Bone marrow (tissue), 2 donors: ENCODE measurements around the gene FOSB.
A peak's percentile ranks its signal among the peaks of the same experiment; 100 is the strongest.

ENCODE experiments used
- DNase-seq, 2 donors: peaks; one replicate each; lab custom pipeline; 2025; lab: John Stamatoyannopoulos, UW

The FOSB gene

DNA sequence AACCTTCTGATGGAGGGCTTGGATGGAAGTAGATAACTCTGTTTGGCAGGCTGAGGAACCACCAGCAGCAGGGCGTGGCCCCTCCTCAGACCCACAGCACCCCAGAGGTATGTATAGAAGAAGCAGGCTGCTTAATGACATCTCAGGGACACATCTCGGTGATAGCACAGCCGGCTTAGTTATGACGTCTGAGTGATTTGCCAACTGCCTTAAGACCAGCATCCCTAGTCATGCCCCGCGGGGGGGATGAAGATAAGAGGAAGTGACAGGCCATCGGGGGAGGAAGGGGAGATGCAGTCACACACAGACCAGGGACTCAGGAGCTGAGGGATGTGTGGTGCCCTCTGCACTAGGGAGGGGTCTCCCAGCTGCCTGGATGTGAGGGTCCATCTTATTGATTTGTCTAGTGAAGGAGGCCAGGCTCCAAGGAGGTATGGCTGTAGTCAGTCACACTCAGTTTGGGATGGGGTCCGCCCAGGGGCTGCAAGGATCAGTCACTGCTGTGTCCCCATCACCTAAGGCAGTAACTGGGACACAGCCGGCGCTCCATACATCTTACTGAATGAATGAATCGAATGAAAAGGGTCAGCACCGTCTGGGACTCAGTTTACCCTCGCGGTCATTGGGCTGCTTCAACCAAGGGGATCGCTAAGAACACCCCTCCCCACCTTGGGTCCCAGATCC is 24.9 kb upstream of the FOSB start:
- DNase-seq: peak; percentile 77 to 95

DNA sequence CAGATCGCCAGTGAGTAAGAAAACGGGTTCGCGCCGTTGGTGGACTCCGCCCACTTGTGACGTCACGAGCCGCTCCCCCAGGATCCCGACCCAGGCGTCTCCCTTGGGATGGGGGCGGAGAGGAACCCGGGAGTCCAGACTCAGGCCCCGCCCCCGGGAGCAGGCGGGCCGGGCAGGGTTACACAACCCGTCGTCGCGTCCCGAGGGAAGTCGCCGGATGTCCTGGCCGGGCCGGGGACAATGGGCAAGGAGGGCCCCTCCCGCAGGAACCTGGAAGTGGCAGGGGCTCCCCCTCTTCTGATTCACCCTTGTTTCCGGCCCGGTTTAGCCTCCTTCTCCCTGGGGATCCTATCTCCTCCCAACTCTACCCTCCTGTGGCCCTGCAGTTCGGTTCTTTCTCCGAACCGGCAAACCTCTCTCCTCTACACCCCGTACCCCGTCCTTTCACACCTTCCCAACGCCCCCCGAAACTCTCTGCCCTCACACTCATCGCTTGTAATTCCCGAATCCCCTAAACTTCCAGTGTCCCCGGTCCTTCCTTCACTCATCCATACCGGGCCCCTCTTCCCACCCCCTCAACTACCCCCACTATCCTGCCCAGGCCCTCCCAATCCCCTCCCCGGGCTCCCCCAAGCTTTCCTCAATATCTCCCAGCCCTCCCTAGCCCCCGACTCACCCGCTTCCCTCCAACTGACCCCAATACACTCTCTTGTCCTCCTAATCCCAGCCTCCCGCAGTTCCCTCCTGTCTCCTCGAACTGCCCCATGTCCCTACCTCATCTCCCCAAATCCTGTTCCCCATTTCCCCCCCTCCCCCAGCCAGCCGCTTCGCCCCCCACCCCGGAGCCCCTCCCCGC is 24.1 kb upstream of the FOSB start:
- peak in 1 of 2 donors; percentile 95 for DNase-seq

DNA sequence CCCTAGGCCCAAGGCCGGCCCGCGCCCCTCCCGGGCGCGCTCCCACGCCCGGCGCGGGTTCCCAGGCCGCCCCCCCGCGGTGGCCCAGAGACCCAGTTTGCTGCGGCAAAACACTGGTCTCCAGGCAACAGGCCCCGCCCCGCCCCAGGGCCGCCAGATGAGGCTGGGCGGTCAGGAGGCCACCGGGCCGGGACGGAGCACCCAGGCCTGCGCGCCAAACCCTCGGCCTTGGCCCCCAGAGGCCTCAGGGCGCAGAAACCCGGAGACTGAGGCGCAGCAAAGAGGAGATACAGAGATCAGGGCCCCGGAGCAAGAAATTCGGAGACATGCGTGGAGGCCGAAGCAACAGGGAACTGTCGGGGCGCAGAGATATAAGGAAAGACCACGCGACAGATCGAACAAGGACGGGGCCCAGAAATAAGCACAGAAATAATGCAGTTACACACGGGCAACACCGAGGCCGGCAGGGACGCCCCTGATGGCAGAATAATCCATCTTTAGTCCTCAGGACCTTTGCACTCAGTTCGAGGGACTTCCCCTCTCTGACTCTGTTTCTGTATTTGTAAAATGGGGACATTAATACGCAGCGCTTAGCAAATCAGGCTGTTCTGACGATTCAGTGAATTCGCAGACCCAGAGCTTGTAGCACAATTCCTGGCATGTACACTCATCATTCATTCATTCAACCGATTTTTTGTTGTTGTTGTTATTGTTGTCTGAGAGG is 23.3 kb upstream of the FOSB start:
- DNase-seq: peak in 1 of 2 donors; percentile 82

DNA sequence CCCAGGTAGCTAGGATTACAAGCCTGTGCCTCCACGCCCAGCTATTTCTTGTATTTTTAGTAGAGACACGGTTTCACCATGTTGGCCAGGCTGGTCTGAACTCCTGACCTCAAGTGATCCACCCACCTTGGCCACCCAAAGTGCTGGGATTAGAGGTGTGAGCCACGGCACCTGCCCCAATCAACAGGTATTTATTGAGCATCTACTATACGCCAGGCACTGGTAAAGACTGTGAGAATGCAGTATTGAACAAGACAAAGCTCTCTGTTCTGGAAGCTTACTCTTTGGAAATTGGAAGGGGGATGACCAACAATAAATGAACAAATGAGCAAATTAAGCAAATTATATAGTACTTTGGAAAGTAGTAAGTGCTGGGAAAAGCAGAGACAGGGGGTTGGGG is 22.7 kb upstream of the FOSB start:
- no peak for DNase-seq

DNA sequence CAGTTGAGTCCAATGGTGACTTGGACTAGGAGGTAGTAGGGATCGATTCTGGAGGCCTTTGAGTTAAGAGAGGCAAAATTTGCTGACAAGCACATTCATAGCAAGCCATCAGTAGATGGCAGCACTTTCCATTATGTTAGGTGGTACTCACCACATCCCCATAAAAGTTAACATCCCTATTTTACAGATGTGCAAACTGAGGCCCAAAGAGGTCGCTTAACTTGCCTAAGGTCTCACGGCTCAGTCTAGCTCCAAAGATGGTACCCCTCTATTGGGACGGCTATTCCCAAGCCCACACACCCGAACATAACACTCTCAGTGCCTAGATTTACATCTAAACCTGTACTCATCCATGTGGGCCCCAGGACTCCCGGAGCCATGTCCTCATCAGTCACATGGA is 21.5 kb upstream of the FOSB start:
- DNase-seq: no peak

DNA sequence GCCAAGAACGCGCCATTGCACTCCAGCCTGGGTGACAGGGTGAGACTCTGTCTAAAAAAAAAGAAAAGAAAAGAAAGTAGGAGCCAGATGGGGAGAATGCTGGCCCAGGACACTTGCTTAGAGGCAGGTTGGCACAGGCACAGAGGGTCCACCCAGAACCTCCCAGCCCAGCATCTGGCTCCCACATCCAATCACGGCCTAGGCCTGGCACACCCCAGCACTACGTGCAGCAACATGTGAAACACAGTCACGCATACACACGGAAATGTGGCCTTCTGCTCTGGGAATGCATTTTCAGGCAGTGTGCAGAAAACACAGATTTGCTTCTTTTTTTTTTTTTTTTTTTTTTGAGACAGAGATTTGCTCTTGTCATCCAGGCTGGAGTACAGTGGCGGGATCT is 20.9 kb upstream of the FOSB start:
- no peak for DNase-seq

DNA sequence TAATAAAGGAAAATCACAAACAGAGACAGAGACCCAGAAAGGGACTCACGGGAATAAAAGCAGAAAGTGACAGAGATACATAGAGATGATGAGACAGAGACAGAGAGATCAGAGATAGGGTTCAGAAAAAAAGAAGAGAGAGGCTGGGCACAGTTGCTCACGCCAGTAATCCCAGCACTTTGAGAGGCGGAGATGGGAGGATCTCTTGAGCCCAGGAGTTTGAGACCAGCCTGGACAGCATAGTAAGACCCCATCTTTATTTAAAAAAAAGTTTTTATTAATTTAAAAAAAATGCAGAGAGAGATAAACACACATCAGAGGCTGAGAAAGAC is 19.4 kb upstream of the FOSB start:
- no peak for DNase-seq

DNA sequence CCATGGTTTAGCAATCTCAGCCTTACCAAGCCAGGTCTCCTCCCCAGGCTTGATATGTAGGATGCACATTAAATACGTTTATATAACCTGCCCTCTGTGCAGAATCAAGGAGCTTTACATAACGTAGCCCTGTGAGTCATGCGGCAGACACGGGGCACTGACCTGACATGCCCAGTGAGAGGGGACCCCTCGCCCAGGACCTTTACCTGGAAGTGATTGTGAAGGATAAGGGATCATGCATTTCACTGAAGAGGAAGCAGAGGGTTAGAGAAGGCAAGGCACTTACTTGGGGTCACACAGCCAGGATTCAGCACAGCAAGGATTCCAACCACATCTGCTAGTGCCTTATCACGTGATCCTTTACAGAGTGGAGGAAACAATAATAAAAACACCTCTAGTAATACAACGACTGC is 18.9 kb upstream of the FOSB start:
- no peak for DNase-seq

DNA sequence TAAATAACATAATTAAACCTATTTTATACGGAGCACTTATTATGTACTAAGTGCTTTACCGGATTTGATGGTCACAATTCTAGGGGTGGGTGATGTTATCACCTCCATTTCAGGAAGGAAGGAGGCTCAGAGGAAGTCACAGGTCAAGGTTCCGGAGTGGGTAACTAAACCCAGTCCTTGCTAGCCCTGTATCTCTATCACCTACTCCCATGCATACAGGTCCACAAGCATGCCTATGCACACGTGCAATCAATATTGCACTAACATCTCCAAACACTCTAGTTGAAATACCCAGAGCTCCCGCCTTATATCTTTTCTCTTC is 17.8 kb upstream of the FOSB start:
- no peak for DNase-seq

DNA sequence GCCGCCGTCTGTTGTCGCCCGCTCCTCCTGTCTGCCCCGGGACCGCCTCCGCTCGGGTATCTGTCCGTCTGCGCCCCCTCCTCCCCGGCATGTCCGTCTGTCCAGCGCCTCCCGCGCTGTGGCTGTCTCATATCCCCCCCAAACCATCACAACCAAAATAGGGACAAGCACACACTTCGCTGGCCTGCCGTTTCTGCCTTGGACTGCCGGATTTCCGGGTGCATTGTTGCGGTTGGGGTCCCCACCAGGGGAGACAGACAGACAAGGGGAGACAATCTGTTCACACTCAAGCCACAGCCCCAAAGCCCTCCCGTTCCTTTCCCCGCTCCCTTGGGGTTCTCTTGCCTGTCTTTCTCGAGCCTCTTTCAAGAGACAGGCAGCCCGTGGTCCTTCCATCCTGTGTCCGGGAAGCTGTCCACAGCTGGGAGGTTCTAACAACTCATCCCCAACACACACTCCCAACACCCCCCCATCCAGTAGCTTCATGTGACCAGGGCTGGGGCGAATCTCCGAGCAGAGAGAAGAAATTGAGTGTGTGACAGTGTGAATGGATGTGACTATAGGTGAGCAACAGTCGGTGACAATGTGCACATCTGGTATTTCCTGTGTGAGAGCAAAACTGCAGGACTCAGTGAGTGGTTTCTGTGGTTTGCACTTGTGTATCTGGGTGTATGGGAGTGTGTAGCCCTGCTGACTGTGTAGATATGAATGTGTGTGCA is 16.5 kb upstream of the FOSB start:
- DNase-seq: peak in 1 of 2 donors; percentile 58

DNA sequence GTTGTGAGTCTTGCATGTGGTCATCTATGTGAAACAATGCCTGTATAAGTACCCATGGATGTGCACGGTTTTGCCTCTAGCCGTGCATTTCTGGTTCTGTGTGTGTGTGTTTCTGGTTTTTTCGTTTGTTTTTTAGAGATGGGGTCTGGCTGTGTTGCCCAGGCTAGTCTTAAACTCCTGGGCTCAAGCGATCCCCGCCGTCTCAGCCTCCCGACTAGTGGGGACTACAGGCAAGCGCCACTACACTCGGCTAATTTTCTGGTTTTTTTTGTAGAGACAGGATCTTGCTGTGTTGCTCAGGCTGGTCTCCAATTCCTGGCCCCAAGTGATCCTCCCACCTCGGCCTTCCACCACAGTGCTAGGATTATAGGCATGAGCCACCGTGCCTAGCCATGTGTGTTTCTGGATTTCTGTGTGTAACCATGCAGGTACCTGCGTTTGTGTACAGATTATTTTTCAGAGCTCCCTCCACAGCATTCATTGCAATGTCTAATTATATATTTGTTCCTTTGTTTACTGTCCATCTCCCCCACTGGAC is 15.9 kb upstream of the FOSB start:
- DNase-seq: no peak

DNA sequence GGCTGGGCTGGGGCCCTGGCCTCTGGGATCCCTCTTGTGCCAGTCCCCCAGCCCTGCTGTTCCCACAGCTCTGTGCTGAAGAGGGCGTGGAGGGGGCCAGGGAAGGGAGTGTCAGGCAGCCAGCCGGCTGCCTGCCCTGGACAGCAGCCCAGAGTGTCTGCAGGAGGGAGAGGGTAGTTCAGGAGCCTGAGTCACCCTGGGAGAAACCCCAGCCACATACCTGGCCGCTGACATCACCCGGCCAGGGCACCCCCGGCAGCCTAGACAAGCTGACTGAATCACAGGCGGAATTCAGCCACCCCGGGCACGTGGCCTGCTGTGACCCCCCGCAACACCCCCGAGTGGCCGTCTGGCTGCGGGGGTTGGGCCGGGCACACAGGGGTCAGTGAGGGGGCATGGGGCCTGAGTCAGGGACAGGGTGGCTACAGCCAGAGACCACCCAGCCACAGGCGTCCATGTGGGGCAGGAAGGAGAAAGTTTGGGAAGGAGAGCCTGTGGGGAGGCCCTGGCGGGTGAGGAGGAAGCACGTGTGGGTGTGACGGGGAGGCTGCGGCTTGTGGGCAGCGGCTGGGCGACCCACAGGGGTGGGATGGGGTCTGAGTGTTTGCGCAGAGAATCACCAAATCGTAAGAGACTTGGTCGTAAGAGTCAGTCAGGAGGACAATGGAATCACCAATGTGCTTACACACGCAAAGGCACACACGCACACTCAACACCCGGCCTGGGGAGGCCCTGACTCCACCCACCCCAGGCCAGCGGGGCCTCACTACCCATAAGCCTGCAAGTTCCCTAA is 11.9 kb upstream of the FOSB start:
- peak; percentile 65 to 88 for DNase-seq

DNA sequence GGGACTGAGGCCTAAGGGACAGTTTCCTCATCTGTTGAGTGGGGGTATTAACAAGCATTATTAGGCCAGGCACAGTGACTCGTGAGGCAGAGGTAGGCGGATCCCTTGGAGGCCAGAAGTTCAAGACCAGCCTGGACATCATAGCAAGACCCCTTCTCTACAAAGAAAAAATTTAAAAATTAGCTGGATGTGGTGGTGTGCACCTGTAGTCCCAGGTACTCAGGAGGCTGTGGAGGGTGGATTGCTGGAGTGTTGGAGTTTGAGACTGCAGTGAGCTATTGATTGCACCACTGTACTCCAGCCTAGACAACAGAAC is 11.3 kb upstream of the FOSB start:
- DNase-seq: no peak

DNA sequence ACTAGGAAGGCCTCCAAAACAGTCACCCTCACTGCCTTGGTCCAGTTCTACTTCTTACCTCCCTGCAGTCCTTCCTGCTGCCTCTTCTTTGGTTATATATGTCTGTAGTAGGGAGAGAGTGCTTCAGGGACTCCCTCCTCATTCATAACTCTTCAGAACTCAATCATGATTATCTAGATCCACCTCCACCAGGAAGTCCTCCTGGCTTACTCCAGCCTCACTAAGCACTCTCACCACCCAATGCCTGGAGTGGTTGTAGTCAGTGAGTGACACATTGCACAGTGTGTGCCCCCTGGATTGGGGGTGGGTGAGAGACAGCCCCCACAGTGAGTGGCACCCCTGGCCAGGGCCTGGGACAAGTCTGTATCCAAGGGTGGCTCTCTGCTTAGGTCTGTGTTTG is 10.0 kb upstream of the FOSB start:
- DNase-seq: no peak

DNA sequence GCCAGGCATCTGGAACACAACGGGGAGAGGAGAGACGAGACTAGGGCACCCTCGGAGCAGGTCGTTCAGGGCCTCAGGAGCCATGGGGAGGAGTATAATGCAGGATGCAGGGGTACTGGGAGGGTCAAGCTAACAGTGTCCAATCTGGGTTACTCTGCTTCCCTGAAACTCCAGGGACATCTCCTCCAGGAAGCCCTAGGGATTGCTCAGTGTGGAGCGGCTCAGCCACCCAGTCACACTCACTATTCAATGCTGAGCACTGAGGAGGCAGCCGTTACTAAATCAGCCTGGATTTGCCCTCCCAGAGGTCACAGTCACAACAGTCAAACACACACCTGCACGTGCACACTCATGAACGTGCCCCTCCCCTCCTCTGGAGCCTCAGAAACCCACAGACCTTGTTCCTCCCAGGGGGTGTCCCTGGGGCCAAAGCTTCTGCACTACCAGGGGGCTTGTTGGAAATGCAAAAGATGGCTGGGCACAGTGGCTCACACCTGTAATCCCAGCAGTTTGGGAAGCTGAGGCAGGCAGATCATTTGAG is 6.9 kb upstream of the FOSB start:
- DNase-seq: no peak

DNA sequence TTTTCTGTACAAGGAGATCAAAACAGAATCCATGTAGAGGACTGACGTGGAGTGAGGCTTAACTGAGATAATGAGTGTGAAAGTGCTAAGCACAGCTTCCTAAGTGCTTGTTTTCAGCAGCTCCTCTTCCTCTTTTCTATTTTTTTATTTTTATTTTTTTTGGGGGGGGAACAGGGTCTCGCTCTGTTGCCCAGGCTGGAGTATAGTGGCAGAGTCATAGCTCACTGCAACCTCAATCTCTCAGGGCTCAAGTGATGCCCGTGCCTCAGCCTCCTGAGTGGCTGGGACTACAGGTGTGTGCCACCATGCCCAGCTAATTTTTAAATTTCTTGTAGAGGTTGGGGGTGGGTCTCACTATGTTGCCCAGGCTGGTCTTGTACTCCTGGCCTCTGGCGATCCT is 5.6 kb upstream of the FOSB start:
- DNase-seq: no peak

DNA sequence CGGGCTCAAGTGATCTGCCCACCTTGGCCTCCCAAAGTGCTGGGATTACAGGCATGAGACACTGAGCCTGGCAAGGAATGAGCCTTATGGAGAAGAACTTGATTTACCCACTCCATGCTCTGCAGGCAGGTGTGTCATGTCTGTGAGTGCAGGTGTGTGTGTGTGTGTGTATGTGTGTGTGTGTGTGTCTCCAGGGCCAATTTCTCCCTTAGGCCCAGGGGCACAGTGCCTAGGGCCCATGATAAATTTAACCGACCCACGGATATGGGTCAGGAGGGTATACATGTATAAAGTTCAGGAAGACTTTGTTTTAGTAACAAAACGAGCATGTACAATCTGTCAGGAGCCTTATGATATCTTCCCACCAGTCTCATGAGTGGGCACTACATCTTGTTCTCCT is 4.6 kb upstream of the FOSB start:
- DNase-seq: no peak

DNA sequence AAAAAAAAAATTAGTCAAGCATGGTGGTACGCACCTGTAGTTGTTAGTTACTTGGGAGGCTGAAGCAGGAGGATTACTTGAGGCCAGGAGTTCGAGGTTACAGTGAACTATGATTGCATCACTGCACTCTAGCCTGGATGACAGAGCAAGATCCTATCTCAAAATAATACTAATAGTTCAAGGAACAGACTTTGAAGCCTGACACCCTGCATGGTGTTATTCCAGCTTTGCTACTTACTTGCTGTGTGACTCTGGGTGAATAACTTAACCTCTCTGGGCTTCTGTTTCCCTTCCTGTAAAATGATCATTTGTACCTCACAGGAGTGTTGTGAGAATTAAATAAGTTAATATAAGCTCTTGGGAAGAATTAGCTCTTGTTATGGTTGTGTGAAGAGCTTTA is 3.5 kb upstream of the FOSB start:
- DNase-seq: no peak

DNA sequence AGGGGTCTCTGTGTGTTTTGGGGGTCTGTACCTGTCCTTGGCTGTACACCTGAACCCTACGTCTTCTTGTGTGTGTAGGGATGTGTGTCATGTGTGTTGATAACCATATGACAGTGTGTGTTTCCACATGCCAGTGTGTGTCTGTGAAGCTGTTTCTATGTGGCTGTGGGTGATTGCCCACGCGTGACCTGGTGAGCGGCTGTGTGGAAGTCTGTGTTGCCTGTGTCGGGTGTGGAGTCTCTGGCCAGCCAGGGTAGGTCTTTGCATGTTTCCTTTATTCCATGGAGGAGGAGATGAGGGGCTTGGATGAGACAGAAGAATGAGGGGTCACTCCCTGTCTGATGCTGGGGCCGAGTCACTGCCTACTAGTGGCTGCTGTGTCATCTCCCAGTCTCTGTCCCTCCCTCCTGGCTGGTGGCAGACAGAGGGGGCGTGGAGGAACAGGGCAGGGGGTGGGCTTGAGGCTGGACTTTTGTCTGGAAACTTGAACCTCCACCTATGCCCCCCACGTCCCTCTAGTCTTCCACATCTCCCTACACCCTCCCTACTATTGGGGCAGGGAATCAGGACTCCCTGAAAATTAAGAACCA is 2.8 kb upstream of the FOSB start:
- no peak for DNase-seq

DNA sequence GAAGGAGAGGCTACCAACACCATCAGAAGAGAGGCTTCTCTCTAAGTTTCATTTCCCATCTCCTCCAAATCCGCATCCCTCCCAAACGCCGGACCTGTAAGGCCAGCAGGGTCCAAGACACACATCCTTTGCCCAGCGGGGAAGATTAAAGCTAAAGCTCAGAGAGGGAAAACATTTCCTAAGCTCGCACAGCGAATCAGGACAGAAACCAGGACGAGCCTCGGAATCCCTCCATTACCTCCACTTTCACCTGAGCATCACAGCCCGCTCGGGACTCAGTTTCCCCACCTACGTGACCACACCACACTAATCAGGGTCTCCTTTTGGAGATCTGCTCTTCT is 711 bp upstream of the FOSB start:
- DNase-seq: no peak

DNA sequence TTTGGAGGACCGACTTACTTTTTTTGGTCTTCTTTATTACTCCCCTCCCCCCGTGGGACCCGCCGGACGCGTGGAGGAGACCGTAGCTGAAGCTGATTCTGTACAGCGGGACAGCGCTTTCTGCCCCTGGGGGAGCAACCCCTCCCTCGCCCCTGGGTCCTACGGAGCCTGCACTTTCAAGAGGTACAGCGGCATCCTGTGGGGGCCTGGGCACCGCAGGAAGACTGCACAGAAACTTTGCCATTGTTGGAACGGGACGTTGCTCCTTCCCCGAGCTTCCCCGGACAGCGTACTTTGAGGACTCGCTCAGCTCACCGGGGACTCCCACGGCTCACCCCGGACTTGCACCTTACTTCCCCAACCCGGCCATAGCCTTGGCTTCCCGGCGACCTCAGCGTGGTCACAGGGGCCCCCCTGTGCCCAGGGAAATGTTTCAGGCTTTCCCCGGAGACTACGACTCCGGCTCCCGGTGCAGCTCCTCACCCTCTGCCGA is 409 bp downstream of the FOSB start:
- DNase-seq: peak in 1 of 2 donors; percentile 56
